B cell (primary cell): ENCODE results near the gene HGFAC. TPM values are rescaled to one million over a fixed set of nuclear protein-coding genes. Genes with fewer than 3 reads are reported as not detected.

Source experiments
- polyA plus RNA-seq: library from polyadenylated mRNA; depleted of rRNA; stranded (reverse); fragments of >200 nt; gene quantifications from 2 replicates; pipeline ENCODE4 v1.2.3, GENCODE V29; 2012
- total RNA-seq, 2 donors: library from RNA; stranded (reverse); fragments of 120-200 nt in 1 of 2; gene quantifications; 1 replicate in 1 of 2; 2 replicates in 1 of 2; pipeline versions ENCODE4 v1.2.3 to v1.2.4, GENCODE V29; 2013 to 2022

Gene HGFAC
- total and polyA plus RNA-seq, 2 donors (not counting 1 experiment from before 2014, with no cell fraction given): not detected

Other genes starting within 250 kb of the HGFAC start
- 5.5 and 5.8 TPM in 2 replicates for gene MSANTD1, start 192.8 kb upstream of the HGFAC start, total RNA-seq
- gene MSANTD1, start 192.8 kb upstream of the HGFAC start, polyA plus RNA-seq: 0.63 and 0.78 TPM in 2 replicates
- 13.1 and 13.9 TPM in 2 replicates for gene RGS12, start 148.9 kb upstream of the HGFAC start, total RNA-seq
- gene RGS12, start 148.9 kb upstream of the HGFAC start, polyA plus RNA-seq: 2.8 and 3.5 TPM in 2 replicates
- gene DOK7, start 21.3 kb downstream of the HGFAC start, total RNA-seq: 21.1 and 24.1 TPM in 2 replicates
- 14.2 and 24.8 TPM in 2 replicates for gene DOK7, start 21.3 kb downstream of the HGFAC start, polyA plus RNA-seq
- gene LRPAP1, start 90.5 kb downstream of the HGFAC start, total RNA-seq: 86.6 and 86.8 TPM in 2 replicates
- 57.3 and 64.6 TPM in 2 replicates for gene LRPAP1, start 90.5 kb downstream of the HGFAC start, polyA plus RNA-seq